Effector CD8-positive, alpha-beta T cell (primary cell): ENCODE data around the gene ZNG1A.
"Not testable (repeated sequence)": the region's sequence is repeated elsewhere in the genome, so short reads cannot be mapped to it uniquely, and the experiment has no call there.

Experiments
- DNase-seq: peaks from one replicate; lab custom pipeline; 2025; lab: John Stamatoyannopoulos, UW

The ZNG1A gene

GRCh38 chr9:98775-99174, 80.1 kb downstream of the ZNG1A start:
- DNase-seq: not testable (repeated sequence)

- not testable (repeated sequence) for DNase-seq
Observed at GRCh38 chr9:94992-95391, 83.9 kb downstream of the ZNG1A start.

- DNase-seq: not testable (repeated sequence)
Observed at GRCh38 chr9:94323-94722, 84.5 kb downstream of the ZNG1A start.

GRCh38 chr9:93909-94308, 84.9 kb downstream of the ZNG1A start:
- DNase-seq: not testable (repeated sequence)

- not testable (repeated sequence) for DNase-seq
Observed at GRCh38 chr9:90851-91250, 88.0 kb downstream of the ZNG1A start.

- DNase-seq: not testable (repeated sequence)
Observed at GRCh38 chr9:88396-89037, 90.3 kb downstream of the ZNG1A start.

- DNase-seq: not testable (repeated sequence)
Observed at GRCh38 chr9:87860-88259, 91.0 kb downstream of the ZNG1A start.

- not testable (repeated sequence) for DNase-seq
Observed at GRCh38 chr9:87105-87504, 91.8 kb downstream of the ZNG1A start.

- not testable (repeated sequence) for DNase-seq
Observed at GRCh38 chr9:86697-87096, 92.2 kb downstream of the ZNG1A start.

- DNase-seq: not testable (repeated sequence)
Observed at GRCh38 chr9:82932-83689, 95.7 kb downstream of the ZNG1A start.

GRCh38 chr9:78333-78732, 100.5 kb downstream of the ZNG1A start:
- not testable (repeated sequence) for DNase-seq

- not testable (repeated sequence) for DNase-seq
Observed at GRCh38 chr9:76389-76788, 102.5 kb downstream of the ZNG1A start.

- not testable (repeated sequence) for DNase-seq
Observed at GRCh38 chr9:73900-74525, 104.8 kb downstream of the ZNG1A start.

GRCh38 chr9:73076-73899, 105.6 kb downstream of the ZNG1A start:
- not testable (repeated sequence) for DNase-seq
